22Rv1 (cell line): Measurements from ENCODE around the gene DDX5.

ENCODE experiments used
- CTCF ChIP-seq: fragments of 450-650 bp; IDR thresholded peaks from 2 replicates; pipeline ENCODE4 v1.5.1; 2017; ENCODE audit warnings: mild to moderate bottlenecking
- ZFX ChIP-seq: fragments of 450-650 bp; IDR thresholded peaks from 2 replicates; pipeline ENCODE4 v1.6.1; 2017; ENCODE audit warnings: antibody characterized with exemption, borderline replicate concordance

GRCh38 chr17:64496348-64496785 lies 9.7 kb downstream of the DDX5 start:
- TF ChIP-seq CTCF (no peak), ZFX (no peak)
